ENCODE measurements around the gene MEI1.

DNA sequence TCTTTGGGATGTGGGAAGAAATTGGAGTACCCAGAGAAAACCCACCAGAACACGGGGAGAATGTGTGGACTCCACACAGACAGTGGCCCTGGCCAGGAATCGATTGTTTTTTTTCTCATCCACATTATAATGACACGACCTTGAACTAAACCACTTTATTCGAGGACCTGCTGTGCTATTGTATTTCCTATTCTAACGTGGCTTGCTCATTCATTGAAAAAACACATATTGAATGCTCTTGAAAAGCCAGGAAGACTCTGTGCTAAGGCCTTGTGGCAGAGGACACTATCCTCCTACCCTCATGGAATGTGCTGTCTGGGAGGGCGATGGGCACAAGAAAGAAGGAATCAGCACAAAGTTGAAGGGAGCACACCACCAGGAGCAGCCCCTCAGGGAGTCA is 124.5 kb downstream of the MEI1 start:
- TF ChIP-seq, protein P1, sequence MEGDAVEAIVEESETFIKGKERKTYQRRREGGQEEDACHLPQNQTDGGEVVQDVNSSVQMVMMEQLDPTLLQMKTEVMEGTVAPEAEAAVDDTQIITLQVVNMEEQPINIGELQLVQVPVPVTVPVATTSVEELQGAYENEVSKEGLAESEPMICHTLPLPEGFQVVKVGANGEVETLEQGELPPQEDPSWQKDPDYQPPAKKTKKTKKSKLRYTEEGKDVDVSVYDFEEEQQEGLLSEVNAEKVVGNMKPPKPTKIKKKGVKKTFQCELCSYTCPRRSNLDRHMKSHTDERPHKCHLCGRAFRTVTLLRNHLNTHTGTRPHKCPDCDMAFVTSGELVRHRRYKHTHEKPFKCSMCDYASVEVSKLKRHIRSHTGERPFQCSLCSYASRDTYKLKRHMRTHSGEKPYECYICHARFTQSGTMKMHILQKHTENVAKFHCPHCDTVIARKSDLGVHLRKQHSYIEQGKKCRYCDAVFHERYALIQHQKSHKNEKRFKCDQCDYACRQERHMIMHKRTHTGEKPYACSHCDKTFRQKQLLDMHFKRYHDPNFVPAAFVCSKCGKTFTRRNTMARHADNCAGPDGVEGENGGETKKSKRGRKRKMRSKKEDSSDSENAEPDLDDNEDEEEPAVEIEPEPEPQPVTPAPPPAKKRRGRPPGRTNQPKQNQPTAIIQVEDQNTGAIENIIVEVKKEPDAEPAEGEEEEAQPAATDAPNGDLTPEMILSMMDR (IDR thresholded peaks at IDR 0.05) = no peak
- TF ChIP-seq EZH2 (IDR thresholded peaks at IDR 0.05; ENCODE audit: borderline replicate concordance, insufficient read depth, low read depth, low read length, poor library complexity, severe bottlenecking) = no peak

Measured in B cell (primary cell).